ENCODE measurements around the gene GJC1.
"Not testable (repeated sequence)": the region's sequence is repeated elsewhere in the genome, so short reads cannot be mapped to it uniquely, and the experiment has no call there.

GJC1 gene

DNA sequence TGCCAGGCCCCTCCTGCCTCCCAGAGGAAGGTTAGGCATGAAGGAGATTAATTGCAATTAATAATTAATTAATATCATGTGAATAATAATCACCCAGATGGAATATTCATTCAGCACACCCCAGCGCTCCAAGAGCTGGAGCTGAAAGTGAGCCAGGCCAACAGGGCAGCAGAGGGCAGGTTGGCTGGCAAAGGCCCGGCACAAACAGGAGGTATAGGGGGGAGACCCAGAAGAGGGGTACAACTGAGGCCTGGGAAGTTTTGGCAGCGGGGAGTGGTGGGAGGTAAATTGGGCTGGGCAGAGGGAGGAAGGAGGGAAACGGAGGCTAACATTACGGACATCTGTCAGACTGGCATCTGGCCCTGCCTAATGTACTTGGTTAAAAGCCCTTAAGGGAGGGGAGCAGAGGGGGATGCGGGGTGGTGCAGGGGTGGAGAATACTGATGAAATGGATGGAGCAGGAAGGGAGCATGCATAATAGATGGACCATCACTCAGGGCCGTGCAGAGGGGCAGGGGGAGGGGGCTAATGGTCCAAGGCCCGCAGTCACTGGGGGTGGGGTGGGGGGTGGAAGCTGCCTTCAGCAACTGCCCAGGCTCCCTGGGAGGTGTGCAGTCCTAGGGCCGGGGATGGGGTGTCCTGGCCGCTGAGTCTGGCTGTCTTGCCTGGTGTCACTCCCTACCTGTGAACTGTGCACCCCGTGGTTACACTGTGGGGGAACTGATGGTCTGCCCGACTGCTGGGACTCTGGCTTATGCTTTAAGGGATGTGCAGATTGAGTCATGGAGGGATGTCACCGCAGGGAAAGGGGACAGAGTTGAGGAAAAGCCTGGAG, 69.4 kb downstream of the GJC1 start:
- no peak for DNase-seq (ENCODE audit: low read depth in 2 of 2)

DNA sequence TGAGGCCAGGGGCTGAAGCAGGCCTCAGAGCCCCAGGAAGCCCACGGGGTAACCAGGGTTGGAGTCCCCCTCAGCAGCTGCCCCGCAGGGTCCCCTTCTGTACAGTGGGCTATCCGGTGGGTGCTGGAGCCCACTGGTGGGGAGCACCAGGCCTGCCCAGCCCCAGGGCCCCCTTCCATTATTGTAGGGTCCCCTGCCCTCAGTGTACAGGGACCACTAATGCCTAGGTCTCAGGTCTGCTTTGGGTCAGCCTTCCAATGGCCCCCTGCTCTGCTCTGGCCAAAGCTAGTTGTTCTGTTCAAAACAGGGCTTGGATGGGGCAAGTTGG, 70.2 kb downstream of the GJC1 start:
- DNase-seq (ENCODE audit: low read depth in 2 of 2) = no peak

DNA sequence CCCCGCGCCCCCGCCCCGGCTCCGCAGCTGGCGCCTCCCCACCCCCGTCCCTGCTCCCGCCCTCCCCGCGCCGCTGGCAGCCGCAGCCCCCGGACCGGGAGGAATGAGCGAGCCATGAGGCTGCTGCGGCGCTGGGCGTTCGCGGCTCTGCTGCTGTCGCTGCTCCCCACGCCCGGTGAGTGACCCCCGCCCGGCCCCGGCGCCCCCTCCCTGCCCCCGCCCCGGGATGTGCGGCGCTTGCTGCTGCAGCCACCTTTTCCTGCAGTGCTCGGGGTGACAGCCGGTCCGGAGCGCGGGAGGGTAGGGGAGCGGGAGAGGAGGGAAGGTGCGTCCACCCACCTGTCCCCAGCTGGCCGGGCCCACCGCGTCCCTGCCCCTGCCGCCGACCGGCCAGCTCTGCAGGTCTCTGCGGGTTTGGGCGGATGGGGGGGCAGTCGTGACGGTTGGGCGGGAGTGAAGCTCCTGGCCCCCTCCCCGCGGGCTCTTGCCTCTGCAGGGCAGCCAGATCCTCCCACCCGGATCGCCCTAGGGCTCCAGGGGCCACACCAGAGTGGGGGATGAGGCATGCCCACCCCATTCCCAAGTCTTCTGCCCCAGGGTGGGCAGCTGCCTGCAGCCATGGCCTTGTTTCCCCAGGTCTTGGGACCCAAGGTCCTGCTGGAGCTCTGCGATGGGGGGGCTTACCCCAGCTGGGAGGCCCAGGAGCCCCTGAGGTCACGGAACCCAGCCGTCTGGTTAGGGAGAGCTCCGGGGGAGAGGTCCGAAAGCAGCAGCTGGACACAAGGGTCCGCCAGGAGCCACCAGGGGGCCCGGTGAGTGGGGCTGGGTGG, 70.8 kb downstream of the GJC1 start:
- no peak for DNase-seq (ENCODE audit: low read depth in 2 of 2)

DNA sequence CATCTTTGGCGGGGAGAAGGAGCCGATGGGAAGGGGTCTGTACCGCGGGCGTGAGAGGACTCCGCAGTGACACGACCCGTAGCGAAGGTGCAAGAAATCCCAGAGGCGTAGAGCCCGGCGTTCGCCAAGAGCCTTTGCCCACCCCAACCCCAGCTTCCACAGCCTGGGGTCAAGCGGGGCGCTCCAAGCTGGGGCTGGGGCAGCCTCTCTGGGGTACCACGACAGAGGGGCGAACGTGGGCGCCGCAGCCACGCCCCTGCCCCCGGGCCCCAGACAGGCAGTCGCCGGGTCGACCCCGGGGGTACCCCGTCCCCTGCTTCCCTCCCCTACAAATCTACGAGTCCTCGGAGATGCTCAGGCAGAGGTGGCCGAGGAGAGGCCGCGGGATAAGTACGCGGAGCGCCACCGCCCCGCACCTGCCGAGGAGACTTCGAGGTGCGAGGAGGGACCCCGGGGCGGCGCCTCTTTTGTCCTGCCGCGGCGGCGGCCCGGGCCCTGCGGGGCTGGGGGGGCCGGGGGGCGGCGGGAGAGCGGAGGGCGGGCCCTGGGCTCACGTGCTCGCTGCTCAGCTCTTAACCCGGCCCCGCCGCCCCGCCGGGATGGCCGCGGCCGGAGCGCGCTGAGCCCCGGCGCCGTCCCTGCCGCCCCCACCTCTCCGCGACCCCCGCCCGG, 71.5 kb downstream of the GJC1 start, which contains the start of gene ADAM11:
Gene ADAM11 (plus strand): TSS at position 575 of the 672 bp plus-strand sequence. CDS start 212 bp downstream, outside the sequence.
- DNase-seq (ENCODE audit: low read depth in 2 of 2) = no peak

DNA sequence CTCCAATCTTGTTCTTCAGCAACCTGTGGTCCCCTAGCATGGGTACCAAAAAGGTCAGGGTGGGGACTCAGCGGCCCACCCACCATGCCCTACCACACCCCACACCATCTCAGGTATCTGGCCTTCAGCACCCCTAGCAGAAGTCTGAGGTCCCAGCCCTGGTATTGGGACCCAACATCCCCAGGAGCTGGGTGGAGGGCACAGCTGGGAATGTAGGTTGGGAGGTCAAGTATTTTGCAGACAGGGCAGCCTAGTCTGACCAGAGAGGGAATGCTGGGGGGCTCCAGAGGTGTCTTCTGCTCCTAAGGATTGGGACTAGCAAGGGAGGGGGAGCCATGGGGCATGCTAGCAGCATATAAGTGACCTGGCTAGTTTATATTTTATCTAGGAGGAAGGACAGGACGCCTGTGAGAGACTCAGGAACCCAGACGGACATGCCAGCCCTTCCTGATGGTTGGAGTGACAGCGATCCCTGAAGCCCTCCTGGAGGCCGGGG, 72.1 kb downstream of the GJC1 start:
- DNase-seq (ENCODE audit: low read depth in 2 of 2) = no peak

DNA sequence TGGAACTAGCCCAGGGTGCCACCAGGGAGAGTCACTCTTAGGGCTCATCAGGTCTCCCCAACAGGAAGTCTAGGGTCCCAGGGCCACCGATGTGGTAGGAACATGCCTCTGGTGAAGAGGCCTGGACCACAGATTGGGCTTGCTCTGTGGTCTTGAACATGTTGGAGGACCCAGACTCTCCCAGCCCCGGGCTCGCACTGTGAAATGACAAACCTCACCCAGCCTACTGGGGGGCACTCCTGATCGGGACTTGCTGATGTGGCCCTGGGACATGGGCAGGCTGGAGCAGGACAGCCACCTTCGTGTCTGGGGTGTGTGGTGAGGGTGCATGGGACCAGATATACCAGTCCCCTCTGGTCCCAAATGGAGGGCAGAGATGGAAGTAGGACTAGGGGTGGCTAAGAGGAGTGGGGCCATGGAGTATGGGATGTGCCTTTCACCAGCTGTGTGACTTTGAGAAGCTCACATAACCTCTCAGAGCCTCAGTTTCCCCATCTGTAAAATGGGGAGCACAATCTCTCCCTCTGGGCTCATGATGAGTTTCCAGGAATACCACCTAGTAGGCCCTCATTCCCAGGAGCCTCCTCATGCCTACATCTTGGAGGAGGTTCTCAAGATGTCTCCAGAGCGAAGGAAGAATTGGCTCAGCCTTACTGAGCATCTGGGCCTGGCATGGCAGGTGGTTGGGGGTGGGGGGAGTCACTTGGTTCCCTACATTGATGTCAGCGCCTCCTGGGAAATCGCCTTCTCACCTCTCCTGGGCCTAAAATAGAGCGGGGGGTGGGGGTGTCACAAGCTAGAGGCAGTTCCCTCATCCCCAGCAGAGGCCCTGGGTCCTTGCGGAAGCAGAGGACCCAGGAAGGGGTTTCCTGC, 72.8 kb downstream of the GJC1 start:
- no peak for DNase-seq (ENCODE audit: low read depth in 2 of 2)

DNA sequence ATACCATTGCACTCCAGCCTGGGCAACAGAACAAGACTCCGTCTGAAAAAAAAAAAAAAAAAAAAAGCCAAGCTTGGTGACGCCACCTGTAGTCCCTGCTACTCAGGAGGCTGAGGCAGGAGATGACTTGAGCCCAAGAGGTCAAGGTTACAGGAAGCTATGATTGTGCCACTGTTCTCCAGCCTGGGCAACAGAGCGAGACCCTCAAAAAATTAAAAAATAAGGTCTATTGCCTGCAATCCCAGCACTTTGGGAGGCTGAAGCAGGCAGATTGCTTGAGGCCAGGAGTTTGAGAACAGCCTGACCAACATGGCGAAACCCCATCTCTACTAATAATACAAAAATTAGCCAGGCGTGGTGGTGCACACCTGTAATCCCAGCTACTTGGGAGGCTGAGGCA, 74.9 kb downstream of the GJC1 start:
- not testable (repeated sequence) for DNase-seq (ENCODE audit: low read depth in 2 of 2)

DNA sequence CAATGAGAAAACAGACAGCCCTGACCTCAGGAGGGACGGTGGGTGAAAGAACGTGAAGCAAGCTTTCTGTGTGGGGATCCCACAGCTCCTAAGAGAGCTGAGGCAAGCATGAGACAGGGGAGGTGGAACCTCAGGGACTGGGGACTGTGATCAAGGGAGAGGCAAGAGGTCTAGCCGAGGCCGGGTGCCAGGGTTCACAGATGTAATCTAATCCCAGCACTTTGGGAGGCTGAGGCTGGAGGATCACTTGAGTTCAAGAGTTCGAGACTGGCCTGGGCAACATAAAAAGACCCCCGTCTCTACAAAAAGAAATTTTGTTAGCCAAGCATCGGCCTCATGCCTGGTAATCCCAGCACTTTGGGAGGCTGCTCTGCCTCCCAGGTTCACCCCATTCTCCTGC, 75.8 kb downstream of the GJC1 start:
- no peak for DNase-seq (ENCODE audit: low read depth in 2 of 2)

DNA sequence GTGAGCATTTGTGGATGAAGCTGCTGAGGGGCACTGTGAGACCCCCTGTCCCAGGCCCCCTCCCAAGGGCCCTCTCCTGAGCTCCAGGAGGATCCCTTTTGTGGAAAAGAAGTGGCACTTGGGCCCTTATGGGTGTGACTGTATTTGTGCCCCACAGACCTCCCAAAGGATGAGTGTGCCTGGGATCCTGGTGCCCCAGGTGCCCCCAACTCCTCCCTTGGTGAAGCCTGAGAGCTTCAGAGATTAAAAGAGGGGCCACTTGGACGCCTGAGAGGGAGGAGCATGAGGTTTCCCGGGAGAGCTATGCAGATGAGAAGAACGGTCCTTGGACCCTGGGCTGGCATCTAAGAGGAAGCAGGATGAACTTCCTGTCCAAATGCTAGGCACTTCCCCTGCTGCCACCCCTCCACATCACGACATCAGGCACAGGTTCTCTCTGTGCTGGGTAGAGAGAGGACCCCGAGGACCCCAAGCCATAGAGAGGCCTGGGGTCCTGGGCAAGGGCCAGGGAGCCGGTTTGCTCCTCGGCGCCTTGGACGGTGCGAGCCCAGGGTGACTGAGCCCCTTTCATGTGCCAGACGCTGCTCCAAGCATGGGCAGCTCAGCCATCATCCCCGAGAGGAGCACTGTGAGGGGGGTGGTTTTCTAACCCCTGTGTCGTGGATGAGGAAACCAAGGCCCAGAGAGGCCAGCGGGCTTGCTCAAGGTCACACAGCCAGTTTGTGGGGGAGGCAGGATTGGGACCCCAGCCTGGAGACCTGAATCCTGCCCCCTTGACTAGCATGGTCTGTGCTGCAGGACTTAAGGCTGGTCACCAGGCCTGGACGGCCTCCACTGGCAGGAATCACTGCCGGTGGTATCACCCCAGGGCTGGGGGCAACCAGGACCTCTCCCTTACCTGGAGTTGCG, 76.9 kb downstream of the GJC1 start:
- DNase-seq (ENCODE audit: low read depth in 2 of 2) = no peak

DNA sequence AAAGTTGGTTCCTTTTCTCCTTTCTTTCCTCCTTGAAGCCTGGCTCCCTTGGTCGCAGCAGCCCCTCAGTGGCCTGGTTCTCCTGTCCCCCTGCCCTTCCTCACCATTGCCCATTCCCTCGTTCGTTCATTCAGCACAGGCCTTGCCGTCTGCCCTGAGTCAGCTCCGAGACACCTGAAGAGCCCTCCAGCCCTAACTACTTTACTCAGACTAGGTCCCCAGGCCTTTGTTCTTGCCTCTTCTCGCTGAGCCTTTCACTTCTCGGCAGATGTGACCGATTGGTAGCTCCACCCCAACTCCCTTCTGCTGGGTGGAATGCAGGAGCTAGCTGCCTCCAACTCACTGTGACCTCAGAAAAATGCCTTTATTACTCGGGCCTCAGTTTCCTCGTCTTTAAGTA, 78.3 kb downstream of the GJC1 start:
- no peak for DNase-seq (ENCODE audit: low read depth in 2 of 2)

DNA sequence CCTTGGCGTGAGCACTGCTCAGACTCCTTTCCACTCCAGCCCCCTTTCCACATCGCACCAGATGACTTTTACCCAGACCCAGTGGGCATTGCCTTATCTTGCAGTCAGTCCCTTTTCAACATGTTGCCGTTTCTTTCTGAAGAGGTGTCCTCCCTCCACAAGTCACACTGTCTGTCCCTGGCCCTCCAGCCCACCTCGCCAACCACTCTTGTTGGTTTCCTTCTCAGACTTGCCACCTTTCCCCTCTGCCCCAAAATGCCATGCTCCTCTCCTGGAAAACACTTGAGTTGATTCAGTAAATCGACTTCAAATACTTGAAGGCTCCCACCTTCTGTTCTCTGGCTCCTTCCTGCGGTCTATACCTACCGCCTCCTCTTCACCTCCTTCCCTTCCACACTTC, 78.8 kb downstream of the GJC1 start:
- no peak for DNase-seq (ENCODE audit: low read depth in 2 of 2)

DNA sequence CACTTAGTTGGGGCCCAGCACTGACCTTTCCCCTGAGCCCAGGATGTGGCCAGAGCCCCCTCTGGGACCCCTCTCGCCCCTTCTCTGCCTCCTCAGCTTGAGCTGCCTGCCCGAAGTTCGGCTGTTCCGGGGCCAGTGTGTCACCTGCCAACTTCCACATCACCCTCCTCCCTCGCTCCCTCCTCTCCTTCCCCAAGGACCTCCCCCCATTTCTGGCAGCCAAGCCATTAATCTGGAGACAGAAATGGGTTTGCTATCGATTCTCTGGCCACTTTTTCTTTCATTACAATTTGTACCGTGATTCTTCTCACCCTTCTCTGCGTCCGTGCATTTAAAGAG, 80.1 kb downstream of the GJC1 start:
- DNase-seq (ENCODE audit: low read depth in 2 of 2) = no peak

DNA sequence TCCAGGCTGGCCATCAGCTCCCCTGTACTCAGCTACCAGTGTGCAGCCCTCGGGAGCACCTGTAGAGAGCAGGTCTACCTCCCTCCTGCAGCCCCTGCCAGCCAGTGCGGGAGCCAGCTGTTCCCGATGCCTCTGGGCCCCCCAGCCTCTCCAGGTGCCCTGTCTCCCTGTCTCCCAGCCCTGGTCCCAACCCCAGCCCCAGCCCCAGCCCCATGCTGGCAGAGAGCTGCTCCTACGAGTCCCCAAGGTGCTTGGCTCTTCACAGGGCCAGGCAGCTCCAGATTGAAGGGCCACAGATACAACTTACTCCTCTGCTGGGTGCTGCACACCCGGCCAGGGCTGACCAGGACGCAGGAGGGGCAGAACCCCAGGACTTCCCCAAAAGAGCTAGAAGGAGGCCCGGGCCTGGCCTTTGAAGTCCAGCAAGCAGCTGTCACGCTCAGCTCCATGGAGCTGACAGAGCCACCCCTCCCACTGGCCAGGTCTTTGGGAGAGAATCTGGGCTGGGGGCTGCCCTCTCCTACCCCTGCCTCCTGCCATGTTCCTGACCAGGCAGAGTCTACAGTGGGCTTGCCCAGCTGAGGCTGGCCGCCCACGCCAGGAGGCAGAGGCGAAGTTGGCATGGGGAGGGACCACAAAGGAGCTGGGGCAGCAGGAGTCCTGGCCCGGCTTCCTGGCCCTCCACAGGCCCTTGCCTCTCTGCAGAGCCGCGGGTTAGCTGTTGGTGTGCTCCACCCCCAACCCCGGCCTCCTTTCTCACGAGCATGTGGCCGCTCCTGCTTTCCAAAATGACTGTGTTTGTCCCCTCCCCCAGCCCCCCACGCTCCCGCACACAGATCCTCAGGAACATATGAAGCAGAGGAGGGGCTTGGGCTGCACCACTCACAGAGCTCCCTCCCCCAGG, 80.8 kb downstream of the GJC1 start:
- DNase-seq (ENCODE audit: low read depth in 2 of 2) = no peak
